Epithelial cell of proximal tubule (primary cell): ENCODE results near the gene PCNT. TPM values are rescaled to one million over a fixed set of nuclear protein-coding genes. Genes with fewer than 3 reads are reported as not detected.

ENCODE experiments used
- DNase-seq: peaks from one replicate; pipeline ENCODE4 v3.0.0-alpha.2; 2011; ENCODE audit warnings: low read depth
- H3K4me3 ChIP-seq: 2 replicates; pipeline ENCODE4 v1.5.1; 2011; ENCODE audit warnings: low read depth, mild to moderate bottlenecking, low read length
- total RNA-seq: library from RNA; depleted of rRNA; stranded (reverse); fragments of >200 nt; gene quantifications from 2 replicates; pipeline ENCODE4 v1.2.3, GENCODE V29; 2015
- TF ChIP-seq, protein P1 (sequence below): conservative IDR thresholded peaks from 2 replicates; pipeline ENCODE4 v1.5.1; 2012; ENCODE audit warnings: low read depth, mild to moderate bottlenecking, low read length

Gene PCNT
- total RNA-seq, 1 donor from 2014 or later, result 18.7 TPM

DNA sequence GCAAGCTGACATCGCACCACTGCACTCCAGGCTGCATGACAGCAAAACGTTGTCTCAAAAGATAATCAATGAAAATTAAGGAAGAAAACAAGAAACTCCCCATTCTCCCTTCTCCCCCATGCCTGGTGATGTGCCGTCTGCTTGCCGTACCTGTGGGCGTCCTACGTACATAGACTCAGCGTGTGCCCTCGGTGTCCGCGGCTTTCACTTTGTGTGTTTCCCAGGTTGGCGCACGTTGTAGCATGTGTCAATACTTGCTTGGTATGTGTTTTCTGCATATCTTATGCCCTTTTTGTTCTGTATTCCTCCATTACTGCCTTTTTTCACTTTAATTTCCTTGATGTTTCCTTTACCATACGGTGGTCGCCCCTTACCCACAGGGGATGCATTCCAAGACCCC, 53.8 kb downstream of the PCNT start:
- TF ChIP-seq, protein P1, sequence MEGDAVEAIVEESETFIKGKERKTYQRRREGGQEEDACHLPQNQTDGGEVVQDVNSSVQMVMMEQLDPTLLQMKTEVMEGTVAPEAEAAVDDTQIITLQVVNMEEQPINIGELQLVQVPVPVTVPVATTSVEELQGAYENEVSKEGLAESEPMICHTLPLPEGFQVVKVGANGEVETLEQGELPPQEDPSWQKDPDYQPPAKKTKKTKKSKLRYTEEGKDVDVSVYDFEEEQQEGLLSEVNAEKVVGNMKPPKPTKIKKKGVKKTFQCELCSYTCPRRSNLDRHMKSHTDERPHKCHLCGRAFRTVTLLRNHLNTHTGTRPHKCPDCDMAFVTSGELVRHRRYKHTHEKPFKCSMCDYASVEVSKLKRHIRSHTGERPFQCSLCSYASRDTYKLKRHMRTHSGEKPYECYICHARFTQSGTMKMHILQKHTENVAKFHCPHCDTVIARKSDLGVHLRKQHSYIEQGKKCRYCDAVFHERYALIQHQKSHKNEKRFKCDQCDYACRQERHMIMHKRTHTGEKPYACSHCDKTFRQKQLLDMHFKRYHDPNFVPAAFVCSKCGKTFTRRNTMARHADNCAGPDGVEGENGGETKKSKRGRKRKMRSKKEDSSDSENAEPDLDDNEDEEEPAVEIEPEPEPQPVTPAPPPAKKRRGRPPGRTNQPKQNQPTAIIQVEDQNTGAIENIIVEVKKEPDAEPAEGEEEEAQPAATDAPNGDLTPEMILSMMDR, result no peak
- H3K4me3 ChIP-seq, result no peak overlapping the region
- DNase-seq, result no peak

DNA sequence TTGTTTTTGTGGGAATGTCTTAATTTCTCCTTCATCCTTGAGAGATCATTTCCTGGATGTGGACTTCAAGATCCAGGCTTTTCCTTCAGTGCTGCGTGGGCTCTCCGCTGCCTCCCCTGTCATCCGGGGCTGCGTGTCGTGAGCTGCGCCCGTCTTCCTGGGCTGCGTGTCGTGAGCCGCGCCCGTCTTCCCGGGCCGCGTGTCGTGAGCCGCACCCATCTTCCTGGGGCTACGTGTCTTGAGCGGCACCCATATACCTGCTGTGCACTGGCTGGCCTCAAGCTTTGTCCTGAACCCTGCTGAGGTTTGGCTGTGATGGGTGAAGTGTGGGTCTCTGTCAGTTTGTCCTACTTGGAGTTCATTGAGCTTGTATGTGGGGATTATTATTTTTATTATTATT, 55.1 kb downstream of the PCNT start:
- DNase-seq, result no peak
- TF ChIP-seq, protein P1, result no peak
- H3K4me3 ChIP-seq, result no peak overlapping the region

DNA sequence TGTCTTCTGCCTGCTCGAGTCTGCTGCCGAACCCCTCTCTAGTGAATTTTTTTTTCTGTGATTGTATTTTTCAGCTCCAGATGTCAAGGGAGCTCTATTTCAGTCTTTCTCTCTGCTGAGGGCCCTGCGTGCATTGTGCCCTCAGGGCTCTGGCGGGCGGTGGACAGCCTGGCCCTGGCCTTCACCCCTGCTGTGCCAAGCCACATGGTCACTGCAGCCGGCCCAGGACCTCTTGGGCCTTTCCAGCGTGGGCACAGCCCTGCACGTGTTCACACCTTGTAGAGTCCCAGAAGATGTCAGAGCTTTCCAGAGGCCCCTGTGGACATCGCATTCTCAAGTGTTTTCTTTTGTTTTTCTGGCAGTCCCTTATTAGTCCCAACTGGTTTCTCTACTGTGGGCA, 55.7 kb downstream of the PCNT start:
- TF ChIP-seq, protein P1, result no peak
- H3K4me3 ChIP-seq, result no peak overlapping the region
- DNase-seq, result no peak

DNA sequence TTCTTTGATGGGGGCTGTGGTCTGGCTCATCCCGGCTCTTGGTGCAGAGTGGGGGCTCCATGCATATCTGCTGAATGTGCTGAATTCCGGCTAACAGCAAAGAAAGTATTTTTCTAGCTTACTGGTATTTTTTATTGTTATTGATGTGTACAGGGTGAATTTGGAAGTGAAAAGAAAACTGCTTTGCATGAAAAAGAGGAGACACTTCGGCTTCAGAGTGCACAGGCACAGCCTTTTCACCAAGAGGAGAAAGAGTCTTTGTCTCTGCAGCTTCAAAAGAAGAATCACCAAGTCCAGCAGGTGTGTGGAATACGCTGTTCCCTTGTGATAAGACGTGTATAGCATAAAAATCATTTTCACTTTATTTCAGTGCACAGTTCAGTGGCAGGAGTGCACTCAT, 57.6 kb downstream of the PCNT start:
- DNase-seq, result no peak
- no peak overlapping the region for H3K4me3 ChIP-seq
- TF ChIP-seq, protein P1, result no peak

DNA sequence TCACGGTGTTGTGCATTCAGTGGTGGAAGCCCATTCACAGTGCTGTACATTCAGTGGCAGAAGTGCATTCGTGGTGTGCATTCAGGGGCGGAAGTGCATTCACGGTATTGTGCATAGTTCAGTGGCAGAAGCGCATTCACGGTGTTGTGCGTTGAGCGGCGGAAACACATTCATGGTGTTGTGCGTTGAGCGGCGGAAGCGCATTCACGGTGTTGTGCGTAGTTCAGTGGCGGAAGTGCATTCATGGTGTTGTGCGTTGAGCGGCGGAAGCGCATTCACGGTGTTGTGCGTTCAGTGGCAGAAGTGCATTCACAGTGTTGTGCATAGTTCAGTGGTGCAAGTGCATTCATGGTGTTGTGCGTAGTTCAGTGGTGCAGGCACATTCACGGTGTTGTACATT, 60.6 kb downstream of the PCNT start:
- no peak overlapping the region for H3K4me3 ChIP-seq
- TF ChIP-seq, protein P1, result no peak
- DNase-seq, result no peak

DNA sequence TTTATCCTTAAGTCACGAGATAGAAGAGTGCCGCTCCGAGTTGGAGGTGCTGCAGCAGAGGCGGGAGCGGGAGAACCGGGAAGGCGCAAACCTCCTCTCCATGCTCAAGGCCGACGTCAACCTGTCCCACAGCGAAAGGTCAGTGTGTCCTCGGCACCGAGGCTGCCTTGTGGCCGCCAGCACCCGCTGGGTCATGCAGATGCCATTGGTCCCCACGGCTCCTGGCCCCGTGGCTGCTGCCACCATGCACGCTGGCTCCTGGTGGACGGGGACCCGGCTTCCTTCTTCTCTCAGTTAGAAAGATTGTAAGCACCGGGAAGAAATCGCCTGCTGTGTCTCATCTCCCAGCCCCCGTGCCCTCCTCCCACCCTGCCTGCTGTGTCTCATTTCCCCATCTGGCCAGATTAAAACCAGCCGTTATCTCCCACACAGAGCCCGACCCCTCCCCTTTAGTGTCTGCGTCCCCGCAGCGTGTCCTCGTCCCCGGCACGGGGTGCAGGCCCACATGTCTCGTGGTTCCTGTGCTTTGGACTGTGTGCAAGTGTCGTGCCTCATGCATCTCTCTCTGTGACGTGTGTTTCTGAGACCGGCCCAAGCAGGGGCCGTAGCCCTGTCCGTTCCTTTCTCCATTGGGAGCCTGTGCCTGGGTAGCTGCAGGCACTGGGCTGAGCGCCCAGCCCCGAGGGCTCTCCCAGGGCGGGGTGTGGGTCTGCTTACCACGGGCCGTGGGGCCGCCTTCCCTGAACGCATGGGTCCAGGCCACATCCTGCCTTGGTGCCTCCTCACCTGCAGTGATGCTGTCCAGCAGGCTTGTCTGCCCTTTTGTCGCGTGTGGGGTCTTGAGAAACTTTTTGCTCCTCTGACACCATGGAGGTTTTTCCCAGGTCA, 62.1 kb downstream of the PCNT start:
- no peak overlapping the region for H3K4me3 ChIP-seq
- TF ChIP-seq, protein P1, result no peak
- no peak for DNase-seq

DNA sequence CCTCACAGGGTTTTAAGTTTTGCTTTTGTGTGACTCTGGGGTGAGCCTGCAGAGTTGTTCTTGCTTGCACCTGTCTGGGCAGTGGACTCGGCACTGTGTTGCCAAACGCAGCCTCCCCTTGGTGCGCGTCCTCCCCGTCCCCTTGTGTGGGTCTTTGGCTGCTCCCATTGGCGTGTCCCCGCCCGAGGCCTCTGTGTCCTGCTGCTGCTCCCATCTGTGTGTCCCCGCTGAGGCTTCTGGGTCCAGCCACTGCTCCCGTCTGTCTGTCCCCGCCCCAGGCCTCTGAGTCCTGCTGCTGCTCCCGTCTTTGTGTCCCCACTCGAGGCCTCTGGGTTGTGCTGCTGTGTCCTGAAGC, 62.8 kb downstream of the PCNT start:
- DNase-seq, result no peak
- TF ChIP-seq, protein P1, result no peak
- H3K4me3 ChIP-seq, result no peak overlapping the region
